Gastroesophageal sphincter (tissue), 4 donors: ENCODE data around the gene UFSP1. TPM values are rescaled to one million over a fixed set of nuclear protein-coding genes. Genes with fewer than 3 reads are reported as not detected.

Experiments used
- ATAC-seq: fragments of 150-250 bp; one replicate; pipeline ENCODE4 v1.9.1; 2016; ENCODE audit warnings: mild to moderate bottlenecking, moderate library complexity
- H3K27ac ChIP-seq, 4 donors: fragments of 200-600 bp; sonication (generic) in 3 of 4; 1 replicate in 3 of 4; 2 replicates in 1 of 4; pipeline ENCODE4 v1.5.1; 2016 to 2019
- H3K27me3 ChIP-seq: fragments of 200-600 bp; sonication (generic); one replicate; pipeline ENCODE4 v1.5.1; 2019
- H3K36me3 ChIP-seq, 2 donors: fragments of 200-600 bp; sonication (generic); one replicate each; pipeline ENCODE4 v1.5.1; 2019; ENCODE audit warnings: control low read depth in 1 of 2
- H3K4me1 ChIP-seq, 3 donors: fragments of 200-600 bp; sonication (generic); 1 replicate in 2 of 3; 2 replicates in 1 of 3; pipeline ENCODE4 v1.5.1; 2016 to 2019; ENCODE audit warnings: control low read depth in 2 of 3
- H3K4me3 ChIP-seq, 2 donors: fragments of 200-600 bp; sonication (generic); one replicate each; pipeline ENCODE4 v1.5.1; 2019; ENCODE audit warnings: mild to moderate bottlenecking in 1 of 2, moderate library complexity in 1 of 2
- H3K9me3 ChIP-seq, 3 donors: fragments of 200-600 bp; sonication (generic); one replicate each; pipeline ENCODE4 v1.5.1; 2017 to 2019; ENCODE audit warnings: control low read depth in 2 of 3
- CTCF ChIP-seq, 4 experiments: fragments of 200-600 bp in 2 of 4; fragments of 450-650 bp in 2 of 4; sonication (generic) in 1 of 4; IDR thresholded peaks; one replicate each; pipeline ENCODE4 v1.5.1; 2017 to 2019; ENCODE audit warnings: antibody characterized with exemption in 4 of 4, mild to moderate bottlenecking in 2 of 4, moderate library complexity in 2 of 4
- EP300 ChIP-seq: sonication (generic); formaldehyde crosslinking; IDR thresholded peaks from one replicate; pipeline ENCODE4 v1.6.1; 2017; ENCODE audit warnings: antibody characterized with exemption, mild to moderate bottlenecking
- POLR2A ChIP-seq, 2 donors: fragments of 450-650 bp; IDR thresholded peaks; one replicate each; pipeline ENCODE4 v1.6.1; 2017; ENCODE audit warnings: antibody characterized with exemption in 2 of 2, mild to moderate bottlenecking in 2 of 2, moderate library complexity in 1 of 2
- POLR2AphosphoS5 ChIP-seq: sonication (generic); formaldehyde crosslinking; IDR thresholded peaks from one replicate; pipeline ENCODE4 v1.6.1; 2017; ENCODE audit warnings: antibody characterized with exemption
- WGBS, 2 donors: methylation state at CpG; one replicate each; pipeline ENCODE4 v1.1.5; 2018; ENCODE audit warnings: low coverage in 1 of 2; 5-methylcytosine and 5-hydroxymethylcytosine counted together
- total RNA-seq, 4 donors: library from RNA; depleted of rRNA; stranded (reverse); fragments of >200 nt; gene quantifications; one replicate each; pipeline ENCODE4 v1.1.0, GENCODE V29; 2016

UFSP1 gene
- total RNA-seq, 4 donors from 2014 or later: 5.4 to 9.2 (median 7.7) TPM

GRCh38 chr7:100863406-100863950 is 26.0 kb downstream of the UFSP1 start:
- Histone ChIP-seq H3K36me3 (peaks cover 0 to 52% of the 10 kb centered on the region in 2 donors), H3K4me1 (peaks cover 0 to 41% (median 11%) of the 10 kb centered on the region in 3 donors), H3K27ac (no peak overlapping the region), H3K9me3 (no peaks in the 10 kb centered on the region), H3K27me3 (no peaks in the 10 kb centered on the region), H3K4me3 (no peak overlapping the region)
- 42 to 59% methylated on average over 3 to 6 of the region's 10 CpGs for WGBS, 2 donors
- no peak for TF ChIP-seq EP300
- TF ChIP-seq POLR2AphosphoS5: no peak
- no peak for TF ChIP-seq CTCF (IDR thresholded peaks at IDR 0.05)
- no peak for TF ChIP-seq POLR2A (IDR thresholded peaks at IDR 0.05)
- no peak for ATAC-seq

DNA sequence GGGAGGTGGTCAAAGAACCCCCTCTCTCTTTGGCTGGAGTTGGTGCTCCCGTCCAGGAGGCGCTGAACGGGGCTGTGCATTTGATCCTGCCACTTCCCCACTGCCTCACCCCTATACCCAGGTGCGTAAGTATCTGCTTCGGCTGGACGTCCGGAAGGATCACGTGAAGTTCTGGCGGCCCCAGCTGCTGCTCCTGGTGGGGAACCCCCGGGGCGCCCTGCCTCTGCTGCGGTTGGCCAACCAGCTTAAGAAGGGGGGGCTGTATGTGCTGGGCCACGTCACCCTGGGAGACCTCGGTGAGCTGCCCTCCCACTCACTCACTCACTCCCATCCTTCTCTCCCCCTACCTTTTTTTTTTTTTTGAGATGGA is 27.9 kb downstream of the UFSP1 start:
- no peaks in the 10 kb centered on the region for H3K27me3 ChIP-seq
- WGBS, 2 donors: 80% methylated on average over 1 of the region's 14 CpGs; no CpG with 5 or more reads in 1 of the 2 donors
- ATAC-seq: no peak
- H3K27ac ChIP-seq: no peak overlapping the region
- H3K4me1 ChIP-seq: peaks cover 0 to 22% (median 5%) of the 10 kb centered on the region in 3 donors
- TF ChIP-seq POLR2AphosphoS5 (no peak), CTCF (IDR thresholded peaks at IDR 0.05) (no peak), POLR2A (IDR thresholded peaks at IDR 0.05) (no peak), EP300 (no peak)
- no peaks in the 10 kb centered on the region for H3K9me3 ChIP-seq
- peaks cover 0 to 69% of the 10 kb centered on the region in 2 donors for H3K36me3 ChIP-seq
- H3K4me3 ChIP-seq: no peak overlapping the region

DNA sequence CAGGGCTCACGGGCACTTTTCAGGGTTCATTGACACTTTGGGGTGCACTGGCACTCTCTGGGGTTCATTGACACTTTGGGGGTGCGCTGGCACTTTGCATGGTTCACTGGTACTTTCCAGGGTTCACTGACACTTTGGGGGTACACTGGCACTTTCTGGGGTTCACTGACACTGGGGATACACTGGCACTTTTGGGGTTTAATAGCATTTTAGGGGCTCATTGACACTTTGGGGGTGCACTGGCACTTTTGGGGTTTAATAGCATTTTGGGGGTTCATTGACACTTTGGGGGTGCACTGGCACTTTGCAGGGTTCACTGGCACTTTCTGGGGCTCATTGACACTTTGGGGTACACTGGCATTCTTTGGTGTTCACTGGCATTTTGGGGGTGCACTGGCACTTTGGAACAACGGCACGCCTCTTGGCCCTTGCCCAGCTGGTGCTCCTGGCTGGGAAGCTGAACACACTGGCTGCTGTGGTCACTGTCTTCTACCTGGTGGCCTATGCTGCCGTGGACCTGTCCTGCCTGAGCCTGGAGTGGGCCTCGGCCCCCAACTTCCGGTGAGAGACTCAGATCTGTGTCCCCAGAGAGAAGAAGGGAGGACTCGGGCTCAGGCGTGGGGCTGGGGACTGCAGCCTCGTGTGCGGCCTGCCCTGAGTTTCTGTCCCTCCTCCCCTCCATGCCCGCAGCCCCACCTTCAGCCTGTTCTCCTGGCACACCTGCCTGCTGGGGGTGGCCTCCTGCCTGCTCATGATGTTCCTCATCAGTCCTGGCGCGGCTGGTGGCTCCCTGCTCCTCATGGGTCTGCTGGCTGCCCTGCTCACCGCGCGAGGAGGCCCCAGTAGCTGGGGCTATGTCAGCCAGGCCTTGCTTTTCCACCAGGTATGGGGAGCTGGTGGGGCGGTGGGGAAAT is 28.6 kb downstream of the UFSP1 start:
- H3K9me3 ChIP-seq: no peaks in the 10 kb centered on the region
- peaks cover 0 to 75% of the 10 kb centered on the region in 2 donors for H3K36me3 ChIP-seq
- ATAC-seq: no peak
- H3K27ac ChIP-seq: no peak overlapping the region
- peaks cover 0 to 16% (median 0%) of the 10 kb centered on the region in 3 donors for H3K4me1 ChIP-seq
- no peak overlapping the region for H3K4me3 ChIP-seq
- H3K27me3 ChIP-seq: no peaks in the 10 kb centered on the region
- 100% methylated on average over 2 of the region's 18 CpGs; no CpG with 5 or more reads in 1 of the 2 donors for WGBS, 2 donors
- no peak for TF ChIP-seq EP300
- no peak for TF ChIP-seq POLR2A (IDR thresholded peaks at IDR 0.05)
- TF ChIP-seq CTCF (IDR thresholded peaks at IDR 0.05): no peak
- TF ChIP-seq POLR2AphosphoS5: no peak

DNA sequence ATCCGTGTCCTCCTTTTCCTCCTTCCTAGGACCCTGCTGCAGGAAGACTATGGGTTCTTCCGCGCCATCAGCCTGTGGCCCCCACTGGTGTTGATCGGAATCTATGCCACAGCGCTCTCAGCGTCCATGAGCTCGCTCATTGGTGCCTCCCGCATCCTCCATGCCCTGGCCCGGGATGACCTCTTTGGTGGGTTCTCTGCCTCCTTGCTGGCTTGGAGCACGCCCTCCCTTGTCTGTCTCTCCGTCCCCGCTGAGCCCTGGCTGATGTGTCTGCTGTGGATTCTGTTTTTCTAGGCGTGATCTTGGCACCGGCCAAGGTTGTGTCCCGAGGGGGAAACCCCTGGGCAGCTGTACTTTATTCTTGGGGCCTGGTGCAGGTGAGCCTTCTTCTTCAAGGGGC is 29.7 kb downstream of the UFSP1 start:
- Histone ChIP-seq H3K36me3 (peaks cover 0 to 85% of the 10 kb centered on the region in 2 donors), H3K27me3 (no peaks in the 10 kb centered on the region), H3K9me3 (no peaks in the 10 kb centered on the region), H3K27ac (no peak overlapping the region), H3K4me1 (peaks cover 0 to 9% (median 0%) of the 10 kb centered on the region in 3 donors), H3K4me3 (no peak overlapping the region)
- TF ChIP-seq CTCF (IDR thresholded peaks at IDR 0.05) (no peak), POLR2A (IDR thresholded peaks at IDR 0.05) (no peak), EP300 (no peak), POLR2AphosphoS5 (no peak)
- WGBS, 2 donors: 87 to 100% methylated on average over 1 to 6 of the region's 15 CpGs
- ATAC-seq: no peak
